ENCODE measurements around the gene TACR2.

DNA sequence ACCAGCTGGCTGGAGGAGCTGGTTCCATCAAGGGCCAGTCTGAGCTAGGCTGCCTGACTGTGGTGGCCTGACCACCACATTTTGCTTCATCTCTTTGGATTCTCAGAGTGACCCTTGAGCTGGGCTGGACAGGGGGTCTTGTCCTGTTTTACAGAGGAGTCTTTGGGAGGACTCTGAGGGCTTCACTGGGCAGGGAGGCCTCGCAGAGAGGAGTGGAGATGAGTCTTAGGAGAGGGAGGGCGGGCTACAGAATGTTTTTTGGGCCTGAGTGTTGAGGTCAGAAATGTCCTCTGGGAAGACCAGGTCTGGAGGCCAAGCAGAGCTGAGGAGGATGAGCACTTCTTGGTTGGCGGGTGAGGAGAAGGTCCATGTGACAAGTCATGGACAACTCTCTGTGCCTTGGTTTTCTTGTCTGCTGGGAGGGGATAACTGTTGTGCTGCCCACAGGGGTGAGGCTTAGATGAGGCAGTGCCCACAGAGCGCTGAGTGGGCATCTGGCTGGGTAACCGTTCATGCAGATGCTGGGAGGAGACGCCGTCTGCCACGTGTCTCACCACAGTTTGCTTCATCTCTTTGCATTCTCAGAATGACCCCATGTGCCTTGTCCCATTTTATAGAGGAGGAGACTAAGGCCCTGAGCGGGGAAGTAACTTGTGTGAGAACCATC is 44.0 kb upstream of the TACR2 start:
- TF ChIP-seq ZNF382 (CRISPR knock-in tag; IDR thresholded peaks at IDR 0.05; ENCODE audit: borderline replicate concordance), result no peak
- no peak for TF ChIP-seq ZEB1 (IDR thresholded peaks at IDR 0.05; ENCODE audit: insufficient replicate concordance, low read depth)
- no peak for TF ChIP-seq SP2 (CRISPR knock-in tag; IDR thresholded peaks at IDR 0.05)
- TF ChIP-seq, protein P1, sequence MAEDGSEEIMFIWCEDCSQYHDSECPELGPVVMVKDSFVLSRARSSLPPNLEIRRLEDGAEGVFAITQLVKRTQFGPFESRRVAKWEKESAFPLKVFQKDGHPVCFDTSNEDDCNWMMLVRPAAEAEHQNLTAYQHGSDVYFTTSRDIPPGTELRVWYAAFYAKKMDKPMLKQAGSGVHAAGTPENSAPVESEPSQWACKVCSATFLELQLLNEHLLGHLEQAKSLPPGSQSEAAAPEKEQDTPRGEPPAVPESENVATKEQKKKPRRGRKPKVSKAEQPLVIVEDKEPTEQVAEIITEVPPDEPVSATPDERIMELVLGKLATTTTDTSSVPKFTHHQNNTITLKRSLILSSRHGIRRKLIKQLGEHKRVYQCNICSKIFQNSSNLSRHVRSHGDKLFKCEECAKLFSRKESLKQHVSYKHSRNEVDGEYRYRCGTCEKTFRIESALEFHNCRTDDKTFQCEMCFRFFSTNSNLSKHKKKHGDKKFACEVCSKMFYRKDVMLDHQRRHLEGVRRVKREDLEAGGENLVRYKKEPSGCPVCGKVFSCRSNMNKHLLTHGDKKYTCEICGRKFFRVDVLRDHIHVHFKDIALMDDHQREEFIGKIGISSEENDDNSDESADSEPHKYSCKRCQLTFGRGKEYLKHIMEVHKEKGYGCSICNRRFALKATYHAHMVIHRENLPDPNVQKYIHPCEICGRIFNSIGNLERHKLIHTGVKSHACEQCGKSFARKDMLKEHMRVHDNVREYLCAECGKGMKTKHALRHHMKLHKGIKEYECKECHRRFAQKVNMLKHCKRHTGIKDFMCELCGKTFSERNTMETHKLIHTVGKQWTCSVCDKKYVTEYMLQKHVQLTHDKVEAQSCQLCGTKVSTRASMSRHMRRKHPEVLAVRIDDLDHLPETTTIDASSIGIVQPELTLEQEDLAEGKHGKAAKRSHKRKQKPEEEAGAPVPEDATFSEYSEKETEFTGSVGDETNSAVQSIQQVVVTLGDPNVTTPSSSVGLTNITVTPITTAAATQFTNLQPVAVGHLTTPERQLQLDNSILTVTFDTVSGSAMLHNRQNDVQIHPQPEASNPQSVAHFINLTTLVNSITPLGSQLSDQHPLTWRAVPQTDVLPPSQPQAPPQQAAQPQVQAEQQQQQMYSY (CRISPR knock-in tag; IDR thresholded peaks at IDR 0.05), result no peak
- no peak for TF ChIP-seq SETDB1 (CRISPR knock-in tag; IDR thresholded peaks at IDR 0.05; ENCODE audit: borderline replicate concordance)
- TF ChIP-seq, protein P2, sequence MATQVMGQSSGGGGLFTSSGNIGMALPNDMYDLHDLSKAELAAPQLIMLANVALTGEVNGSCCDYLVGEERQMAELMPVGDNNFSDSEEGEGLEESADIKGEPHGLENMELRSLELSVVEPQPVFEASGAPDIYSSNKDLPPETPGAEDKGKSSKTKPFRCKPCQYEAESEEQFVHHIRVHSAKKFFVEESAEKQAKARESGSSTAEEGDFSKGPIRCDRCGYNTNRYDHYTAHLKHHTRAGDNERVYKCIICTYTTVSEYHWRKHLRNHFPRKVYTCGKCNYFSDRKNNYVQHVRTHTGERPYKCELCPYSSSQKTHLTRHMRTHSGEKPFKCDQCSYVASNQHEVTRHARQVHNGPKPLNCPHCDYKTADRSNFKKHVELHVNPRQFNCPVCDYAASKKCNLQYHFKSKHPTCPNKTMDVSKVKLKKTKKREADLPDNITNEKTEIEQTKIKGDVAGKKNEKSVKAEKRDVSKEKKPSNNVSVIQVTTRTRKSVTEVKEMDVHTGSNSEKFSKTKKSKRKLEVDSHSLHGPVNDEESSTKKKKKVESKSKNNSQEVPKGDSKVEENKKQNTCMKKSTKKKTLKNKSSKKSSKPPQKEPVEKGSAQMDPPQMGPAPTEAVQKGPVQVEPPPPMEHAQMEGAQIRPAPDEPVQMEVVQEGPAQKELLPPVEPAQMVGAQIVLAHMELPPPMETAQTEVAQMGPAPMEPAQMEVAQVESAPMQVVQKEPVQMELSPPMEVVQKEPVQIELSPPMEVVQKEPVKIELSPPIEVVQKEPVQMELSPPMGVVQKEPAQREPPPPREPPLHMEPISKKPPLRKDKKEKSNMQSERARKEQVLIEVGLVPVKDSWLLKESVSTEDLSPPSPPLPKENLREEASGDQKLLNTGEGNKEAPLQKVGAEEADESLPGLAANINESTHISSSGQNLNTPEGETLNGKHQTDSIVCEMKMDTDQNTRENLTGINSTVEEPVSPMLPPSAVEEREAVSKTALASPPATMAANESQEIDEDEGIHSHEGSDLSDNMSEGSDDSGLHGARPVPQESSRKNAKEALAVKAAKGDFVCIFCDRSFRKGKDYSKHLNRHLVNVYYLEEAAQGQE (IDR thresholded peaks at IDR 0.05; ENCODE audit: borderline replicate concordance in 1 of 2, low read depth in 1 of 2, low read length in 2 of 2), result no peak
- no peak for TF ChIP-seq RXRA (CRISPR knock-in tag; IDR thresholded peaks at IDR 0.05)
- TF ChIP-seq, protein P3, sequence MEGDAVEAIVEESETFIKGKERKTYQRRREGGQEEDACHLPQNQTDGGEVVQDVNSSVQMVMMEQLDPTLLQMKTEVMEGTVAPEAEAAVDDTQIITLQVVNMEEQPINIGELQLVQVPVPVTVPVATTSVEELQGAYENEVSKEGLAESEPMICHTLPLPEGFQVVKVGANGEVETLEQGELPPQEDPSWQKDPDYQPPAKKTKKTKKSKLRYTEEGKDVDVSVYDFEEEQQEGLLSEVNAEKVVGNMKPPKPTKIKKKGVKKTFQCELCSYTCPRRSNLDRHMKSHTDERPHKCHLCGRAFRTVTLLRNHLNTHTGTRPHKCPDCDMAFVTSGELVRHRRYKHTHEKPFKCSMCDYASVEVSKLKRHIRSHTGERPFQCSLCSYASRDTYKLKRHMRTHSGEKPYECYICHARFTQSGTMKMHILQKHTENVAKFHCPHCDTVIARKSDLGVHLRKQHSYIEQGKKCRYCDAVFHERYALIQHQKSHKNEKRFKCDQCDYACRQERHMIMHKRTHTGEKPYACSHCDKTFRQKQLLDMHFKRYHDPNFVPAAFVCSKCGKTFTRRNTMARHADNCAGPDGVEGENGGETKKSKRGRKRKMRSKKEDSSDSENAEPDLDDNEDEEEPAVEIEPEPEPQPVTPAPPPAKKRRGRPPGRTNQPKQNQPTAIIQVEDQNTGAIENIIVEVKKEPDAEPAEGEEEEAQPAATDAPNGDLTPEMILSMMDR (CRISPR knock-in tag; IDR thresholded peaks at IDR 0.05), result no peak
- TF ChIP-seq, protein P4, sequence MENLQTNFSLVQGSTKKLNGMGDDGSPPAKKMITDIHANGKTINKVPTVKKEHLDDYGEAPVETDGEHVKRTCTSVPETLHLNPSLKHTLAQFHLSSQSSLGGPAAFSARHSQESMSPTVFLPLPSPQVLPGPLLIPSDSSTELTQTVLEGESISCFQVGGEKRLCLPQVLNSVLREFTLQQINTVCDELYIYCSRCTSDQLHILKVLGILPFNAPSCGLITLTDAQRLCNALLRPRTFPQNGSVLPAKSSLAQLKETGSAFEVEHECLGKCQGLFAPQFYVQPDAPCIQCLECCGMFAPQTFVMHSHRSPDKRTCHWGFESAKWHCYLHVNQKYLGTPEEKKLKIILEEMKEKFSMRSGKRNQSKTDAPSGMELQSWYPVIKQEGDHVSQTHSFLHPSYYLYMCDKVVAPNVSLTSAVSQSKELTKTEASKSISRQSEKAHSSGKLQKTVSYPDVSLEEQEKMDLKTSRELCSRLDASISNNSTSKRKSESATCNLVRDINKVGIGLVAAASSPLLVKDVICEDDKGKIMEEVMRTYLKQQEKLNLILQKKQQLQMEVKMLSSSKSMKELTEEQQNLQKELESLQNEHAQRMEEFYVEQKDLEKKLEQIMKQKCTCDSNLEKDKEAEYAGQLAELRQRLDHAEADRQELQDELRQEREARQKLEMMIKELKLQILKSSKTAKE (CRISPR knock-in tag; IDR thresholded peaks at IDR 0.05; ENCODE audit: borderline replicate concordance), result no peak
- no peak for TF ChIP-seq ADNP (CRISPR knock-in tag; IDR thresholded peaks at IDR 0.05)

All from HepG2 (cell line).